ENCODE measurements around the gene FKBP15. TPM values are rescaled to one million over a fixed set of nuclear protein-coding genes. Genes with fewer than 3 reads are reported as not detected.

The FKBP15 gene
- total and polyA plus RNA-seq, 2 of the 13 experiments (the other 11 are each of a cell fraction or from before 2014, with no cell fraction given): 12.3 to 18.6 TPM

DNA sequence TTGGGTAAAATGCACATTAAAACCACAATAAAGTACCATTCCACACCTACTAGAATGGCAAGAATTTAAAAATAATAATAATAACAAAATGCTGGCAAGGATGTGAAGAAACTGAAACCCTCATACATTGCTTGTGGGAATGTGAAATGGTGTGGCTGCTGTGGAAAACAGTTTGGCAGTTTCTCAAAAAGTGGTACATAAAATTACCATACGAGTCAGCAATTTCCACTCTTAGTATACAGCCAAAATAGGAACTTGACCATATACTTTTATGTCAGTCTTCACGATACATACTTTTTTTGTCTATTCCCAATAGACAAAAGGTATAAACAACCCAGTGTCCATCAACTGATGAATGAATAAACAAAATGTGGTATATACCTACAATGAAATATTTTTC lies 15.6 kb downstream of the FKBP15 start:
- no peak overlapping the region for H3K4me2 ChIP-seq (ENCODE audit: low read depth, low read length)
- no peak for DNase-seq (ENCODE audit: low spot score)
- ChIA-PET POLR2A (no interaction called here), CTCF (ENCODE audit: low intra/inter-chr PET ratio, low total read pairs) (no interaction called here)
- no TSS peak for BruUV-seq (replicated peaks)
- FAIRE-seq: no peak
- H2AFZ ChIP-seq (ENCODE audit: low read length): no peak overlapping the region
- no peak overlapping the region for H3K9ac ChIP-seq (ENCODE audit: insufficient read depth, low read depth, low read length)
- H3K27ac ChIP-seq (ENCODE audit: extremely low read length, insufficient read depth, low read length): no peak overlapping the region
- in situ Hi-C loops (cut with HindIII; ENCODE audit: extremely low pct_ligation_motif_present, low pct_unique_long_range_greater_than_20kb): no loop called here
- no peaks in the 10 kb centered on the region for H3K27me3 ChIP-seq (ENCODE audit: control insufficient read depth in 1 of 2, insufficient read depth in 2 of 2, low read length in 2 of 2)
- 95% methylated on average over 2 of the region's 2 CpGs for WGBS (ENCODE audit: low lambda C conversion rate)
- H3K9me3 ChIP-seq (ENCODE audit: low read length): no peaks in the 10 kb centered on the region
- no peaks in the 10 kb centered on the region; the same call in 1 of the 2 replicates for H3K4me1 ChIP-seq (ENCODE audit: insufficient read depth, low read length)
- peak; percentile 76 for TF ChIP-seq MAFF (IDR thresholded peaks at IDR 0.05; ENCODE audit: low read depth, low read length)
- peak; percentile 69 to 86 for TF ChIP-seq MAFK (conservative IDR thresholded peaks at IDR 0.05 in 1 of 2, IDR thresholded peaks at IDR 0.05 in 1 of 2; ENCODE audit: low read length in 2 of 2)
- no peak for TF ChIP-seq FOSL1 (CRISPR knock-in tag; IDR thresholded peaks at IDR 0.05; ENCODE audit: borderline replicate concordance)
- ATAC-seq: no peak
- H3K36me3 ChIP-seq (replicated peaks in 1 of 2; ENCODE audit: control insufficient read depth in 1 of 2, insufficient read depth in 2 of 2, low read length in 2 of 2): peaks cover 8 to 54% of the 10 kb centered on the region in 2 experiments; a peak in 3 of 5 replicates
- H3K79me2 ChIP-seq (ENCODE audit: insufficient read depth, low read length): no peaks in the 10 kb centered on the region
- no peak overlapping the region for H3K4me3 ChIP-seq (replicated peaks in 1 of 3; ENCODE audit: insufficient read depth in 1 of 3, low read depth in 2 of 3, low read length in 3 of 3)
- intact Hi-C loops (cut with micrococcal nuclease; ENCODE audit: unreplicated experiment): no loop called here
- H4K20me1 ChIP-seq (ENCODE audit: insufficient read depth, low read length): no peaks in the 10 kb centered on the region

DNA sequence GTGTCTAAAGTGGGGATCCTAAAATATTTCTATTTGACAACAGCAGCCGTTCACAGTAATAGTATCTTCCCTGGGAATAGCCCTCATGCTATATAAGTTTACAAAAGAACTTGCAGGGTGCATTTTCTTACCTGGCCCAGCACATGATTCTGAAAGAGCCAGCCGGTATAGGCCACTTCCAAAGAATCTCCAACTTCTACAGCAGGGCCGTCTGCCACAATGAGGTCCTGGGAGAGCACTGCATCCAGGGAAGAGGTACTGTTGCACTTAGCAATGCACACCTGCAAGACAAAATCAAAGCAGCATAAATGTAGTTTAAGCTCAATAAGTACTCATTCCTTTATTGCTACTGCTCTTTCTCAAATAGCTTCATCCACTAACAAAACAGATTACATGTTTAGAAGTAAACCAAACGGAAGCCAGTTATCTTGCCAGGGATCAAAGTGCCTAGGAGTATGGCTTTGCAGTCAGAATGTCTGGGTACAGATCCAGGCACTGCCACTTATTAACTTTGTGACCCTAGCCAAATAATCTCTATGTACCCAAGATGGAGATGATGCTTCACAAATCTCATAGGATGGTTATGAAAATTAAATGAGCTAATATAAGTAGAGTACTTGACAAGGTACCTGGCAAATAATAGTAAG lies 21.3 kb downstream of the FKBP15 start:
- Histone ChIP-seq H3K79me2 (ENCODE audit: insufficient read depth, low read length) (no peaks in the 10 kb centered on the region), H3K9ac (ENCODE audit: insufficient read depth, low read depth, low read length) (no peak overlapping the region), H3K4me2 (ENCODE audit: low read depth, low read length) (no peak overlapping the region), H3K27ac (ENCODE audit: extremely low read length, insufficient read depth, low read length) (no peak overlapping the region), H3K9me3 (ENCODE audit: low read length) (no peaks in the 10 kb centered on the region), H3K4me1 (ENCODE audit: insufficient read depth, low read length) (no peaks in the 10 kb centered on the region; the same call in 1 of the 2 replicates), H3K4me3 (replicated peaks in 1 of 3; ENCODE audit: insufficient read depth in 1 of 3, low read depth in 2 of 3, low read length in 3 of 3) (no peak overlapping the region), H4K20me1 (ENCODE audit: insufficient read depth, low read length) (no peaks in the 10 kb centered on the region), H2AFZ (ENCODE audit: low read length) (no peak overlapping the region), H3K36me3 (replicated peaks in 1 of 2; ENCODE audit: control insufficient read depth in 1 of 2, insufficient read depth in 2 of 2, low read length in 2 of 2) (peaks cover 6 to 55% of the 10 kb centered on the region in 2 experiments), H3K27me3 (ENCODE audit: control insufficient read depth in 1 of 2, insufficient read depth in 2 of 2, low read length in 2 of 2) (no peaks in the 10 kb centered on the region)
- intact Hi-C loops (cut with micrococcal nuclease; ENCODE audit: unreplicated experiment): no loop called here
- no peak for ATAC-seq
- POLR2A ChIA-PET: no interaction called here
- TF ChIP-seq, protein P1, sequence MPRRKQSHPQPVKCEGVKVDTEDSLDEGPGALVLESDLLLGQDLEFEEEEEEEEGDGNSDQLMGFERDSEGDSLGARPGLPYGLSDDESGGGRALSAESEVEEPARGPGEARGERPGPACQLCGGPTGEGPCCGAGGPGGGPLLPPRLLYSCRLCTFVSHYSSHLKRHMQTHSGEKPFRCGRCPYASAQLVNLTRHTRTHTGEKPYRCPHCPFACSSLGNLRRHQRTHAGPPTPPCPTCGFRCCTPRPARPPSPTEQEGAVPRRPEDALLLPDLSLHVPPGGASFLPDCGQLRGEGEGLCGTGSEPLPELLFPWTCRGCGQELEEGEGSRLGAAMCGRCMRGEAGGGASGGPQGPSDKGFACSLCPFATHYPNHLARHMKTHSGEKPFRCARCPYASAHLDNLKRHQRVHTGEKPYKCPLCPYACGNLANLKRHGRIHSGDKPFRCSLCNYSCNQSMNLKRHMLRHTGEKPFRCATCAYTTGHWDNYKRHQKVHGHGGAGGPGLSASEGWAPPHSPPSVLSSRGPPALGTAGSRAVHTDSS (CRISPR knock-in tag; conservative IDR thresholded peaks at IDR 0.05): no peak
- TF ChIP-seq ZNF7 (CRISPR knock-in tag; IDR thresholded peaks at IDR 0.05): no peak
- WGBS (ENCODE audit: low lambda C conversion rate): 81% methylated on average over 4 of the region's 4 CpGs
- in situ Hi-C loops (cut with HindIII; ENCODE audit: extremely low pct_ligation_motif_present, low pct_unique_long_range_greater_than_20kb): no loop called here
- no peak for DNase-seq (ENCODE audit: low spot score)
- BruUV-seq (replicated peaks): no TSS peak
- CTCF ChIA-PET (ENCODE audit: low intra/inter-chr PET ratio, low total read pairs): no interaction called here
- FAIRE-seq: no peak

Data from HepG2 (cell line).